NT2/D1 (cell line): ENCODE data around the gene CAMTA1.

Experiments used
- SUZ12 ChIP-seq: IDR thresholded peaks from 2 replicates; pipeline ENCODE4 v1.6.1; 2011; ENCODE audit not compliant: insufficient read length, insufficient read depth; ENCODE audit errors: extremely low read depth
- YY1 ChIP-seq: IDR thresholded peaks from 2 replicates; pipeline ENCODE4 v1.6.1; 2011; ENCODE audit not compliant: insufficient read length, insufficient read depth
- ZNF274 ChIP-seq: IDR thresholded peaks from 2 replicates; pipeline ENCODE4 v1.6.1; 2011; ENCODE audit warnings: mild to moderate bottlenecking, low read depth, low read length

- TF ChIP-seq ZNF274 (no peak), YY1 (no peak), SUZ12 (no peak)
Observed at GRCh38 chr1:7322912-7323311, 537.7 kb downstream of the CAMTA1 start.
